ENCODE measurements around the gene ADAM15.

- no peak for TF ChIP-seq CTCF (IDR thresholded peaks at IDR 0.05; ENCODE audit: insufficient read depth, low read depth, low read length)
- TF ChIP-seq EZH2 (IDR thresholded peaks at IDR 0.05; ENCODE audit: insufficient read depth, low read length): no peak
These were observed 2.4 kb upstream of the ADAM15 start for GRCh38 chr1:155048449-155049334.

Measured in astrocyte (in vitro differentiated cells and primary cell).